CD4-positive, CD25-positive, alpha-beta regulatory T cell (primary cell): ENCODE results near the gene PPFIA1. TPM values are rescaled to one million over a fixed set of nuclear protein-coding genes. Genes with fewer than 3 reads are reported as not detected.
A peak's percentile ranks its signal among the peaks of the same experiment; 100 is the strongest.

Source experiments
- ATAC-seq, 2 donors: fragments of 150-1000 bp; cut with Tn5 transposase; one replicate each; pipeline ENCODE4 v1.10.0; 2021; ENCODE audit warnings: low read depth in 2 of 2, moderate number of reproducible peaks in 2 of 2, moderate library complexity in 1 of 2
- DNase-seq, 3 donors: peaks; one replicate each; pipeline versions ENCODE4 v3.0.0 to v3.0.0-alpha.2; 2012 to 2022; ENCODE audit warnings: mixed read lengths in 1 of 3
- H3K27ac ChIP-seq: one replicate; pipeline ENCODE4 v1.7.0; 2013; ENCODE audit warnings: mild to moderate bottlenecking, low read length; ENCODE audit not compliant: insufficient read depth, poor library complexity, severe bottlenecking
- H3K27me3 ChIP-seq: one replicate; pipeline ENCODE4 v1.7.0; 2013; ENCODE audit warnings: low read length; ENCODE audit not compliant: control insufficient read depth, insufficient read depth
- H3K36me3 ChIP-seq: one replicate; pipeline ENCODE4 v1.7.0; 2013; ENCODE audit warnings: mild to moderate bottlenecking, low read length, moderate library complexity; ENCODE audit not compliant: control insufficient read depth, insufficient read depth
- H3K4me1 ChIP-seq: 2 replicates; pipeline ENCODE4 v1.7.0; 2013; ENCODE audit warnings: mild to moderate bottlenecking, low read length; ENCODE audit not compliant: insufficient read depth, control insufficient read depth, poor library complexity, severe bottlenecking
- H3K4me3 ChIP-seq: one replicate; pipeline ENCODE4 v1.7.0; 2013; ENCODE audit warnings: low read depth, mild to moderate bottlenecking, low read length, moderate library complexity
- H3K9me3 ChIP-seq, 2 experiments: 1 replicate in 1 of 2; 2 replicates in 1 of 2; pipeline ENCODE4 v1.7.0; 2013; ENCODE audit warnings: low read length in 2 of 2, mild to moderate bottlenecking in 1 of 2, moderate library complexity in 1 of 2; ENCODE audit not compliant: control insufficient read depth in 2 of 2
- H3K27ac Mint-ChIP-seq, 3 donors: one replicate each; pipeline ENCODE4 v1.8.0; 2020 to 2022; ENCODE audit warnings: mild to moderate bottlenecking in 3 of 3, mixed read lengths in 3 of 3, moderate library complexity in 2 of 3
- H3K27me3 Mint-ChIP-seq: one replicate; pipeline ENCODE4 v1.8.0; 2022; ENCODE audit warnings: mild to moderate bottlenecking, mixed read lengths
- H3K36me3 Mint-ChIP-seq: one replicate; pipeline ENCODE4 v1.8.0; 2020; ENCODE audit warnings: mixed read lengths
- H3K4me1 Mint-ChIP-seq, 4 donors: one replicate each; pipeline ENCODE4 v1.8.0; 2020 to 2022; ENCODE audit warnings: mixed read lengths in 4 of 4, mild to moderate bottlenecking in 1 of 4
- H3K4me3 Mint-ChIP-seq, 4 donors: one replicate each; pipeline ENCODE4 v1.8.0; 2020 to 2022; ENCODE audit warnings: mild to moderate bottlenecking in 4 of 4, mixed read lengths in 4 of 4, moderate library complexity in 3 of 4
- H3K9me3 Mint-ChIP-seq, 7 donors: one replicate each; pipeline ENCODE4 v1.8.0; 2020 to 2022; ENCODE audit warnings: mixed read lengths in 7 of 7, mild to moderate bottlenecking in 3 of 7, moderate library complexity in 2 of 7
- polyA plus RNA-seq, 4 donors: library from polyadenylated mRNA; unstranded; fragments of 300-500 nt; fragmentation: Illumina TruSeq; gene quantifications; one replicate each; pipeline ENCODE4 v1.2.3, GENCODE V29; 2021
- total RNA-seq: library from RNA; stranded (reverse); gene quantifications from one replicate; pipeline ENCODE4 v1.2.3, GENCODE V29; 2022

The PPFIA1 gene
- total RNA-seq (62.6 TPM), polyA plus RNA-seq (10 to 100 TPM in 2 of 4 donors, 1 to 10 TPM in 2; 7.9 to 13.8 (median 10.0) TPM)

DNA sequence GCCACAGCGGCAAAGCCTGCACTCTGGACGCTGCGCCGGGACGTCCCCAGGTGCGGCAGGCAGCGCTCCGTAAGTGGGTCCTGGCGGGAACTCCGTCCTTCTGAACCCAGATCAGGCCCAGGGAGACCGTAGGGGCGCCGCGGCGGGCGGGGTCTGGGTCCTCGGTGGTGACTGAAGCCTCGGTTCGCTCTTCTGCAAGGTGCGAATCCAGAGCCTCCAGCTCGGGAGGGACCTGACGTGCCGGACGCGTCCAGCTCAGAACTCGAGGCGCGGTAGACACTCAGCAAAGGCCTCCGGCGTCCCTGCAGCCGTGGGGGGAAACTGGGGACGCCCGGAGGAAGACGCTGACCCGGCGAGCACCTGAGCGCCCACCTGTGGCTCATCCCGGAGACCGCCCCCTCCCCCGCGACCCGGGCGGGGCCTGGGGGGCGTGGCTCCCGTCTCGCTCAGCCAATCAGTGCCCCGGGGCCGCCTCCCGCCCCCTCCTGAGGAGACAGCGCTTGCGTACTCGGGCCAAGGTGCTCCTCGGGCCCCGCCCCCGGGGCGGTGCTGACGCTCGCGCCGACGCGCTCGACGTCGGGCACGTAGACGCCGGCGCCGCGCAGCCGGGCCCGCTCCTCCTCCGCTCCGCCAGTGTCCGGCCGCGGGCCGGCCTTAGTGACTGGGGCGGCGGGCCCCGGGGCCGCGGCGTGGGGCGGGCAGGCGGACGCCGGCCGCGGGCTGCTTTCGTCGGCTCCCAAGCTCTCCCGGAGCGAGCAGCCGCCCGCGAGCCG lies at the start of gene PPFIA1:
PPFIA1 (plus strand) TSS at position 587 of the 773 bp plus-strand sequence. CDS start 1,483 bp downstream, outside the sequence.
- DNase-seq (peak; percentile 94 to 96 (median 96)), ATAC-seq (peak; percentile 90 to 93)
- H3K9me3 Mint-ChIP-seq: no peaks in the 10 kb centered on the region
- no peaks in the 10 kb centered on the region for H3K9me3 ChIP-seq
- H3K36me3 ChIP-seq: peaks cover 16% of the 10 kb centered on the region
- H3K4me1 Mint-ChIP-seq: peaks cover 6 to 51% (median 36%) of the 10 kb centered on the region in 4 donors
- peaks cover 18% of the 10 kb centered on the region for H3K36me3 Mint-ChIP-seq
- no peaks in the 10 kb centered on the region for H3K27me3 ChIP-seq
- H3K4me1 ChIP-seq: peaks cover 32% of the 10 kb centered on the region
- peak within 1 kb of the TSS; percentile 81 for H3K4me3 ChIP-seq
- H3K27me3 Mint-ChIP-seq: peaks cover 29% of the 10 kb centered on the region
- H3K4me3 Mint-ChIP-seq: peak within 1 kb of the TSS; percentile 89 to 96 (median 92)
- peak within 1 kb of the TSS; percentile 67 for H3K27ac ChIP-seq
- H3K27ac Mint-ChIP-seq: peak within 1 kb of the TSS; percentile 38 to 87 (median 82)

- no peak for DNase-seq
- H3K36me3 ChIP-seq: no peaks in the 10 kb centered on the region
- Mint-ChIP-seq H3K4me3 (no peak overlapping the region), H3K27ac (no peak overlapping the region), H3K36me3 (no peaks in the 10 kb centered on the region), H3K4me1 (no peaks in the 10 kb centered on the region), H3K9me3 (peaks cover 0 to 1% (median 0%) of the 10 kb centered on the region in 7 donors), H3K27me3 (peaks cover 26% of the 10 kb centered on the region)
- ATAC-seq: no peak
- H3K4me3 ChIP-seq: no peak overlapping the region
- H3K4me1 ChIP-seq: no peaks in the 10 kb centered on the region
- H3K27ac ChIP-seq: no peak overlapping the region
- H3K27me3 ChIP-seq: no peaks in the 10 kb centered on the region
- no peaks in the 10 kb centered on the region for H3K9me3 ChIP-seq
These were observed 49.6 kb upstream of the PPFIA1 start for GRCh38 chr11:70220920-70221319.

DNA sequence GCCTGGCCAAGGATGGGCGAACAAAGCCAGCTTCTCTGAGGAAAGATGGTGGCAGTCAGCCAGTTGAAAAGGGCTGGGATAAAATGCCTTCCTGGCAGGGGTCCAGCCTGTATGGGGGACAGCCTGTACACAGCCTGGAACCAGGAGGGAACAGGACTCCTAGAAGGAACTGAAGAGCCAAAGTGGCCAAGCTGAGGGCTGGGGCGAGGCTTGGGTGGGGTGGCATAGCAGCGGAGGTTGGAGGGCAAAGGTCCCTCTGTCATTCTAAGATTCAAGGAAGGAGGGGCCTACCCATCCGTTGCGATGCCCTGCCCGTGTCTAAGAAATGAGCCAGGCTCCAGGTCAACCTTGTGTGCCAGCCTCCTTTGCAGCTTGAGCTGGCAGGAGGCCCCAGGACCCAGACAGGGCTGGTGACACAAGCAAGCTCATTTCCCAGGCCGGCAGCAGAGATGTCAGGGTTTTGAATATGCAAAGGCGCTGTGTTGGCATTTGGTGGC lies 44.8 kb upstream of the PPFIA1 start:
- Mint-ChIP-seq H3K27me3 (peaks cover 27% of the 10 kb centered on the region), H3K9me3 (peaks cover 0 to 1% (median 0%) of the 10 kb centered on the region in 7 donors)

GRCh38 chr11:70226183-70226582 lies 44.3 kb upstream of the PPFIA1 start:
- no peaks in the 10 kb centered on the region for H3K36me3 Mint-ChIP-seq
- H3K4me1 Mint-ChIP-seq: no peaks in the 10 kb centered on the region
- H3K27ac ChIP-seq: no peak overlapping the region
- no peak for ATAC-seq
- no peaks in the 10 kb centered on the region for H3K9me3 ChIP-seq
- no peaks in the 10 kb centered on the region for H3K4me1 ChIP-seq
- H3K4me3 ChIP-seq: no peak overlapping the region
- H3K9me3 Mint-ChIP-seq: peaks cover 0 to 1% (median 0%) of the 10 kb centered on the region in 7 donors
- H3K27me3 Mint-ChIP-seq: peaks cover 27% of the 10 kb centered on the region
- no peak overlapping the region for H3K4me3 Mint-ChIP-seq
- H3K27me3 ChIP-seq: no peaks in the 10 kb centered on the region
- DNase-seq: no peak
- H3K36me3 ChIP-seq: no peaks in the 10 kb centered on the region
- H3K27ac Mint-ChIP-seq: no peak overlapping the region

More for the DNA sequence above, 44.8 kb upstream of the PPFIA1 start:
- H3K9me3 ChIP-seq: no peaks in the 10 kb centered on the region
- Mint-ChIP-seq H3K27ac (no peak overlapping the region), H3K36me3 (no peaks in the 10 kb centered on the region), H3K4me3 (no peak overlapping the region), H3K4me1 (no peaks in the 10 kb centered on the region)
- H3K4me3 ChIP-seq: no peak overlapping the region
- DNase-seq (no peak), ATAC-seq (no peak)
- no peaks in the 10 kb centered on the region for H3K27me3 ChIP-seq
- H3K4me1 ChIP-seq: no peaks in the 10 kb centered on the region
- no peaks in the 10 kb centered on the region for H3K36me3 ChIP-seq
- H3K27ac ChIP-seq: no peak overlapping the region

DNA sequence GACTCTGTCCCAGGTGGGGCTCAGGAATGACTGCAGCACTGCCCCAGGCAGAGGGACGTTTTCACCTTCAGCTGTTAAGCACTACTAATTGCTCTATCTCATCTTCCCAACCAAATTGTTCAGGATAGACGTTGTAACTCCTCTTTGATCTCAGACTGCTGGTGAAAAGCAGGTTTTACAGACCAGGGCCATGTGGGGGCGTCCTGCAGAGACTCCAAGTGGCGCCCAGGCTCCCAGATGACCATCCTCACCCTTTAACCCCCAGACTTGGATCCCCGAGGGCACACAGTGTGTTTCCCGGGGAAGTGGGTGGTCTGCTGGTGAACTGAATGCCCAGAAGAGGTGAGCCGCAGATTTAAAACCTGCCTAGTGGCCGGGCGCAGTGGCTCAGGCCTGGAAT lies 43.5 kb upstream of the PPFIA1 start:
- Histone ChIP-seq H3K27me3 (no peaks in the 10 kb centered on the region), H3K36me3 (no peaks in the 10 kb centered on the region), H3K4me3 (no peak overlapping the region), H3K27ac (no peak overlapping the region), H3K9me3 (no peaks in the 10 kb centered on the region), H3K4me1 (no peaks in the 10 kb centered on the region)
- Mint-ChIP-seq H3K36me3 (no peaks in the 10 kb centered on the region), H3K27ac (no peak overlapping the region), H3K27me3 (peaks cover 27% of the 10 kb centered on the region), H3K9me3 (peaks cover 0 to 1% (median 0%) of the 10 kb centered on the region in 7 donors), H3K4me3 (no peak overlapping the region), H3K4me1 (no peaks in the 10 kb centered on the region)
- no peak for ATAC-seq
- no peak for DNase-seq

- peaks cover 0 to 2% of the 10 kb centered on the region in 2 experiments for H3K9me3 ChIP-seq
- H3K36me3 ChIP-seq: no peaks in the 10 kb centered on the region
- no peak overlapping the region for H3K4me3 ChIP-seq
- no peaks in the 10 kb centered on the region for H3K4me1 ChIP-seq
- Mint-ChIP-seq H3K9me3 (peaks cover 0 to 1% (median 0%) of the 10 kb centered on the region in 7 donors), H3K4me3 (no peak overlapping the region), H3K27me3 (peaks cover 15% of the 10 kb centered on the region), H3K4me1 (no peaks in the 10 kb centered on the region), H3K36me3 (no peaks in the 10 kb centered on the region), H3K27ac (no peak overlapping the region)
- DNase-seq: no peak
- H3K27me3 ChIP-seq: no peaks in the 10 kb centered on the region
- no peak for ATAC-seq
- H3K27ac ChIP-seq: no peak overlapping the region
These were observed 40.8 kb upstream of the PPFIA1 start for GRCh38 chr11:70229737-70230136.

- no peak overlapping the region for H3K27ac Mint-ChIP-seq
- DNase-seq (no peak), ATAC-seq (no peak)
- H3K27me3 ChIP-seq: no peaks in the 10 kb centered on the region
- no peak overlapping the region for H3K27ac ChIP-seq
- H3K4me1 ChIP-seq: no peaks in the 10 kb centered on the region
- H3K27me3 Mint-ChIP-seq: peaks cover 14% of the 10 kb centered on the region
- H3K36me3 ChIP-seq: no peaks in the 10 kb centered on the region
- H3K4me3 ChIP-seq: no peak overlapping the region
- H3K36me3 Mint-ChIP-seq: no peaks in the 10 kb centered on the region
- H3K9me3 Mint-ChIP-seq: peaks cover 0 to 1% (median 0%) of the 10 kb centered on the region in 7 donors
- no peak overlapping the region for H3K4me3 Mint-ChIP-seq
- H3K9me3 ChIP-seq: peaks cover 0 to 2% of the 10 kb centered on the region in 2 experiments
- H3K4me1 Mint-ChIP-seq: no peaks in the 10 kb centered on the region
These were observed 40.2 kb upstream of the PPFIA1 start for GRCh38 chr11:70230151-70230839.
